GM12892 (cell line): ENCODE data around the gene SIRT4.

Source experiments
- POLR2A ChIP-seq: IDR thresholded peaks from 2 replicates; pipeline ENCODE4 v1.6.1; 2011; ENCODE audit warnings: low read depth, low read length, control low read depth
- POLR2AphosphoS5 ChIP-seq: IDR thresholded peaks from 2 replicates; pipeline ENCODE4 v1.6.1; 2011; ENCODE audit warnings: low read depth, low read length, control low read depth

GRCh38 chr12:120290609-120291305 lies 11.4 kb upstream of the SIRT4 start:
- TF ChIP-seq POLR2AphosphoS5 (no peak), POLR2A (no peak)
